NCI-H2171 (cell line): ENCODE results near the gene RNF212B.

ENCODE experiments used
- DNase-seq: peaks from one replicate; lab custom pipeline; 2025; lab: John Stamatoyannopoulos, UW

The RNF212B gene

DNA sequence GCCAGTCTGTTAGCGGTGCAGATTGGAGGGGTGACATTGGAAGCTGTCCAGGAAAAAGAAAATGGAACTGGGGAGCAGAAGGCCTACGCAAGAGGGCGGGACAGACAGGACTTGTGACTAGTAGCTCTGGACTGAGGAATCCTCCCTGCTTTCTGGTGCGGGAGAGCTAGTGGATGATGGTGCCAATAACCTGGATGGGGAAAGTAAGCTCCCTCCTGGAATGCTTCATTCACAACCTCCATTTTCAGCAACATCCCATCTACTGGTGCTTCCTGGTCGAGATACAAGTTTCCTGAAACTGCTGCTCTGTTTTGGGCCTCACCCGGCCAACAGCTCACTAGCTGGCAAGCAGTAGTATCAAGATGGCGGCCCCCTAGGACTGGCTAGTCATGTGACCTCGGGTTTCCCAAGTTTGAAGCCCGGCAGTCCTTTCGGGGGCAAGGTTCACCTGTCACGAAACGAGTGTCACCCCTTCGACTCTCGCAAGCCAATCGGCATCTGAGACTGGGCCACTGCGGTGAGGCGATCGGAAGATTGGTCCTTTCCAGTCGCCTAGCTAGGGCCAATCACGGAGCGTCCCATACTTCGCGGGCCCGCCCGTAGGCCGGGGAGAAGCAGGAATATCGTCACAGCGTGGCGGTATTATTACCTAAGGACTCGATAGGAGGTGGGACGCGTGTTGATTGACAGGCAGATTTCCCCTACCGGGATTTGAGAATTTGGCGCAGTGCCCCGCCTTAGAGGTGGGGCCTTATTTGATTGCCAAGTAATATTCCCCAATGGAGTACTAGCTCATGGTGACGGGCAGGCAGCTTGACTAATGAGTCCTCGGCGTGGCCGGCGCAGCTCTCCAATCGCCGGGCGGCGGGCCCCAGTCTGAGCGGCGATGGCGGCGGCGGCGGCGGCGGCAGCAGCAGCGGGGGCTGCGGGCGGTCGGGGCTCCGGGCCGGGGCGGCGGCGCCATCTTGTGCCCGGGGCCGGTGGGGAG is 83.1 kb downstream of the RNF212B start, which contains the start of gene PABPN1:
TSS of gene PABPN1 (plus strand) at position 874 of the 988 bp plus-strand sequence. CDS start at position 887, 13 bp downstream.
- peak; percentile 100 for DNase-seq

DNA sequence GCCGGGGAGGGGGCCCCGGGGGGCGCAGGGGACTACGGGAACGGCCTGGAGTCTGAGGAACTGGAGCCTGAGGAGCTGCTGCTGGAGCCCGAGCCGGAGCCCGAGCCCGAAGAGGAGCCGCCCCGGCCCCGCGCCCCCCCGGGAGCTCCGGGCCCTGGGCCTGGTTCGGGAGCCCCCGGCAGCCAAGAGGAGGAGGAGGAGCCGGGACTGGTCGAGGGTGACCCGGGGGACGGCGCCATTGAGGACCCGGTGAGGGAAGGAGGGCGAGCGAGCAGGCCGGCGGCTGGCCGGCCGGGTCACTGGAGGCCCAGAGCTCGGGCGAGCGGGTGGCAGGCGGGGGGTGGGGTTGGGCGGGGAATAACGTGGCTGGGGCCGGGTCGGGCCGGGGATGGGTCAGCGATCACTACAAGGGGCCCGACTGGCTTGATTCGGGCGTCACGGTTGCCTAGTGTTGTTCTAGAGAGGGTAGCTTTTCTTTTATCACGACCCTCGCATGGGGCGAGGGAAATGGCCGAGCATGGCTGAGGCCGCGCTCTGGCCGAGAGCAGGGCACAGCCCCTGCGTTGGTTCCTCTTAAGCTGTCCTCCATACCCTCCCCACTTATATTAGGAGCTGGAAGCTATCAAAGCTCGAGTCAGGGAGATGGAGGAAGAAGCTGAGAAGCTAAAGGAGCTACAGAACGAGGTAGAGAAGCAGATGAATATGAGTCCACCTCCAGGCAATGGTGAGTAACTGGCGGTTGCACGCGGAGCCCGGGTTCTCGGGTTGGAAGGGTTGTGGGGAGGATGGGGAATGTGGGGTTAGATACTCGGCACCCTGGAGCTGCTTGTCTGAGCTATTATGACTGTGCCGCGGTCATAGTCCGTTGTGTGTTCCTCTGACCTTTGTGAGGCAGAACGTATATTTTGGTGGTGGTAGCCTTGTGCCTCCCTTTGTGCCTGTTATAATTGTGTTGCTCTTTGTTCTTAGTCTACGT is 84.1 kb downstream of the RNF212B start:
- DNase-seq, result no peak
